B cell (primary cell): ENCODE measurements around the gene CLCN7.

ENCODE experiments used
- EZH2 ChIP-seq: IDR thresholded peaks from 2 replicates; pipeline ENCODE4 v1.6.1; 2012; ENCODE audit warnings: borderline replicate concordance, low read depth, mild to moderate bottlenecking, moderate library complexity, low read length; ENCODE audit not compliant: insufficient read depth, poor library complexity, severe bottlenecking
- TF ChIP-seq, protein P1 (sequence below): fragments of 200-600 bp; IDR thresholded peaks from one replicate; pipeline ENCODE4 v1.8.0; 2022; ENCODE audit warnings: antibody characterized with exemption, mild to moderate bottlenecking

- TF ChIP-seq, protein P1, sequence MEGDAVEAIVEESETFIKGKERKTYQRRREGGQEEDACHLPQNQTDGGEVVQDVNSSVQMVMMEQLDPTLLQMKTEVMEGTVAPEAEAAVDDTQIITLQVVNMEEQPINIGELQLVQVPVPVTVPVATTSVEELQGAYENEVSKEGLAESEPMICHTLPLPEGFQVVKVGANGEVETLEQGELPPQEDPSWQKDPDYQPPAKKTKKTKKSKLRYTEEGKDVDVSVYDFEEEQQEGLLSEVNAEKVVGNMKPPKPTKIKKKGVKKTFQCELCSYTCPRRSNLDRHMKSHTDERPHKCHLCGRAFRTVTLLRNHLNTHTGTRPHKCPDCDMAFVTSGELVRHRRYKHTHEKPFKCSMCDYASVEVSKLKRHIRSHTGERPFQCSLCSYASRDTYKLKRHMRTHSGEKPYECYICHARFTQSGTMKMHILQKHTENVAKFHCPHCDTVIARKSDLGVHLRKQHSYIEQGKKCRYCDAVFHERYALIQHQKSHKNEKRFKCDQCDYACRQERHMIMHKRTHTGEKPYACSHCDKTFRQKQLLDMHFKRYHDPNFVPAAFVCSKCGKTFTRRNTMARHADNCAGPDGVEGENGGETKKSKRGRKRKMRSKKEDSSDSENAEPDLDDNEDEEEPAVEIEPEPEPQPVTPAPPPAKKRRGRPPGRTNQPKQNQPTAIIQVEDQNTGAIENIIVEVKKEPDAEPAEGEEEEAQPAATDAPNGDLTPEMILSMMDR = no peak
- no peak for TF ChIP-seq EZH2
Measured at GRCh38 chr16:1523581-1524245, 48.9 kb upstream of the CLCN7 start.
